HepG2 (cell line): ENCODE results near the gene TBC1D4. TPM values are rescaled to one million over a fixed set of nuclear protein-coding genes. Genes with fewer than 3 reads are reported as not detected.

Experiments
- CEBPB ChIP-seq: IDR thresholded peaks from 2 replicates; pipeline ENCODE4 v1.6.1; 2011; ENCODE audit warnings: low read depth, low read length, improper control_type of control experiment, borderline replicate concordance
- CEBPG ChIP-seq: IDR thresholded peaks from 2 replicates; pipeline ENCODE4 v1.6.1; 2016
- GPBP1L1 ChIP-seq: sonication (generic); formaldehyde crosslinking; IDR thresholded peaks from 2 replicates; pipeline ENCODE4 v1.5.0; 2020; ENCODE audit warnings: mild to moderate bottlenecking, missing genetic modification reagents
- POLR2G ChIP-seq: fragments of 200-400 bp; formaldehyde crosslinking; IDR thresholded peaks from 2 replicates; pipeline ENCODE4 v1.6.1; 2018; ENCODE audit warnings: mild to moderate bottlenecking, low read depth, low read length, moderate library complexity
- SRSF9 ChIP-seq: fragments of 200-400 bp; formaldehyde crosslinking; IDR thresholded peaks from 2 replicates; pipeline ENCODE4 v1.6.1; 2018; ENCODE audit warnings: borderline replicate concordance, mild to moderate bottlenecking, low read depth, low read length; ENCODE audit not compliant: insufficient read depth, poor library complexity, severe bottlenecking
- ZBTB40 ChIP-seq, 2 experiments: fragments of 450-650 bp in 1 of 2; sonication (generic) in 1 of 2; formaldehyde crosslinking in 1 of 2; IDR thresholded peaks; 2 replicates each; pipeline versions ENCODE4 v1.6.1 to v1.8.0; 2016 to 2022; ENCODE audit warnings: antibody characterized with exemption in 1 of 2, mild to moderate bottlenecking in 1 of 2, missing genetic modification reagents in 1 of 2
- polyA plus RNA-seq, 8 experiments: library from polyadenylated mRNA; depleted of rRNA in 3 of 8; stranded (reverse) in 7 of 8; unstranded in 1 of 8; fragments of >200 nt; fragmentation: Illumina TruSeq in 4 of 8; extraction: Trizol in 4 of 8; gene quantifications; 2 replicates each; pipeline versions ENCODE4 v1.2.1 to v1.2.3, GENCODE V29; 2011 to 2016; ENCODE audit warnings: low read depth in 4 of 8, missing spikeins in 1 of 8, mixed read lengths in 1 of 8; ENCODE audit not compliant: insufficient read depth in 1 of 8
- total RNA-seq, 5 experiments: library from RNA; depleted of rRNA; stranded (reverse); fragments of >200 nt; fragmentation: Illumina TruSeq; extraction: Trizol; gene quantifications; 2 replicates each; pipeline ENCODE4 v1.2.3, GENCODE V29; 2016; ENCODE audit warnings: low read depth in 1 of 5

Gene TBC1D4
- total and polyA plus RNA-seq, 2 of the 13 experiments (the other 11 are each of a cell fraction or from before 2014, with no cell fraction given), result 35.9 to 64.4 TPM

- TF ChIP-seq ZBTB40 (IDR thresholded peaks at IDR 0.05) (no peak), ZBTB40 (CRISPR knock-in tag; IDR thresholded peaks at IDR 0.05) (no peak), CEBPB (peak; percentile 48; the same call in 1 of the 2 replicates), CEBPG (CRISPR knock-in tag) (0 out of 2 replicates have a peak, but pooled peaks have one; percentile 35), SRSF9 (no peak), GPBP1L1 (CRISPR knock-in tag) (no peak), POLR2G (no peak)
Observed at GRCh38 chr13:75372923-75373841, 108.8 kb downstream of the TBC1D4 start (continued).
